CD14-positive monocyte (primary cell): Measurements from ENCODE around the gene ELF1. TPM values are rescaled to one million over a fixed set of nuclear protein-coding genes. Genes with fewer than 3 reads are reported as not detected.

ENCODE experiments used
- DNase-seq, 3 donors: peaks; one replicate each; pipeline ENCODE4 v3.0.0-alpha.2; 2011 to 2022
- H2AFZ ChIP-seq: 2 replicates; pipeline ENCODE4 v1.6.0; 2012; ENCODE audit warnings: mild to moderate bottlenecking, low read depth, low read length, inconsistent platforms; ENCODE audit not compliant: insufficient read depth, poor library complexity, severe bottlenecking
- H3K27ac ChIP-seq, 2 donors: 1 replicate in 1 of 2; 2 replicates in 1 of 2; pipeline ENCODE4 v1.5.1; 2012 to 2013; ENCODE audit warnings: low read length in 2 of 2, control low read depth in 1 of 2, inconsistent platforms in 1 of 2, low read depth in 1 of 2, mild to moderate bottlenecking in 1 of 2
- H3K27me3 ChIP-seq, 2 donors: one replicate each; pipeline versions ENCODE4 v1.6.0 to v1.6.1; 2011 to 2013; ENCODE audit warnings: low read length in 2 of 2; ENCODE audit not compliant: control insufficient read depth in 2 of 2, insufficient read depth in 2 of 2
- H3K36me3 ChIP-seq, 2 donors: replicated peaks in 1 of 2; 1 replicate in 1 of 2; 2 replicates in 1 of 2; pipeline versions ENCODE4 v1.5.1 to v1.6.1; 2012 to 2013; ENCODE audit warnings: low read length in 2 of 2, control low read depth in 1 of 2, inconsistent platforms in 1 of 2, mild to moderate bottlenecking in 1 of 2; ENCODE audit not compliant: insufficient read depth in 2 of 2, control insufficient read depth in 1 of 2
- H3K4me1 ChIP-seq, 2 donors: 1 replicate in 1 of 2; 2 replicates in 1 of 2; pipeline versions ENCODE4 v1.5.1 to v1.6.1; 2012 to 2013; ENCODE audit warnings: low read length in 2 of 2, control low read depth in 1 of 2, inconsistent platforms in 1 of 2, mild to moderate bottlenecking in 1 of 2, moderate library complexity in 1 of 2; ENCODE audit not compliant: insufficient read depth in 2 of 2, control insufficient read depth in 1 of 2
- H3K4me2 ChIP-seq: replicated peaks from 2 replicates; pipeline ENCODE3; 2012; ENCODE audit warnings: low read length, moderate library complexity, mild to moderate bottlenecking; ENCODE audit not compliant: poor library complexity, severe bottlenecking; ENCODE audit errors: extremely low read depth
- H3K4me3 ChIP-seq, 3 experiments: fragments of 200-600 bp in 1 of 3; sonication (generic) in 1 of 3; replicated peaks in 1 of 3; 1 replicate in 2 of 3; 2 replicates in 1 of 3; pipeline ENCODE4 v1.5.1; 2011 to 2013; ENCODE audit warnings: low read length in 3 of 3, mild to moderate bottlenecking in 3 of 3, control low read depth in 2 of 3, low read depth in 2 of 3, inconsistent platforms in 1 of 3, moderate library complexity in 1 of 3
- H3K79me2 ChIP-seq: 2 replicates; pipeline ENCODE4 v1.6.0; 2012; ENCODE audit warnings: mild to moderate bottlenecking, control low read depth, inconsistent platforms, low read length, moderate library complexity; ENCODE audit not compliant: insufficient read depth
- H3K9ac ChIP-seq: 2 replicates; pipeline ENCODE4 v1.6.0; 2017; ENCODE audit warnings: low read length, mild to moderate bottlenecking; ENCODE audit not compliant: insufficient read depth, poor library complexity, severe bottlenecking
- H3K9me3 ChIP-seq, 2 donors: replicated peaks in 1 of 2; 1 replicate in 1 of 2; 2 replicates in 1 of 2; pipeline versions ENCODE4 v1.5.1 to v1.6.1; 2012 to 2013; ENCODE audit warnings: low read length in 2 of 2, control low read depth in 1 of 2; ENCODE audit not compliant: control insufficient read depth in 1 of 2, insufficient read depth in 1 of 2
- H4K20me1 ChIP-seq: 2 replicates; pipeline ENCODE4 v1.6.0; 2012; ENCODE audit warnings: mild to moderate bottlenecking, low read length, control low read depth, moderate library complexity; ENCODE audit not compliant: insufficient read depth
- H3K27ac Mint-ChIP-seq, 7 donors: one replicate each; pipeline ENCODE4 v1.8.0; 2020; ENCODE audit warnings: mild to moderate bottlenecking in 7 of 7, mixed read lengths in 7 of 7, moderate library complexity in 6 of 7, inconsistent platforms in 2 of 7
- H3K27me3 Mint-ChIP-seq, 3 donors: one replicate each; pipeline ENCODE4 v1.8.0; 2021 to 2022; ENCODE audit warnings: low read depth in 3 of 3, mild to moderate bottlenecking in 3 of 3, mixed read lengths in 3 of 3, moderate library complexity in 3 of 3, inconsistent platforms in 1 of 3
- H3K36me3 Mint-ChIP-seq, 2 donors: one replicate each; pipeline ENCODE4 v1.8.0; 2020; ENCODE audit warnings: mixed read lengths in 2 of 2, inconsistent platforms in 1 of 2, mild to moderate bottlenecking in 1 of 2
- H3K4me1 Mint-ChIP-seq: one replicate; pipeline ENCODE4 v1.8.0; 2020; ENCODE audit warnings: mild to moderate bottlenecking, mixed read lengths
- H3K4me3 Mint-ChIP-seq, 2 donors: one replicate each; pipeline ENCODE4 v1.8.0; 2020; ENCODE audit warnings: mild to moderate bottlenecking in 2 of 2, mixed read lengths in 2 of 2, moderate library complexity in 1 of 2
- H3K9me3 Mint-ChIP-seq, 7 donors: one replicate each; pipeline ENCODE4 v1.8.0; 2020 to 2022; ENCODE audit warnings: mixed read lengths in 7 of 7, mild to moderate bottlenecking in 6 of 7, moderate library complexity in 6 of 7, inconsistent platforms in 2 of 7
- CTCF ChIP-seq: fragments of 200-600 bp; IDR thresholded peaks from one replicate; pipeline ENCODE4 v1.8.0; 2022; ENCODE audit warnings: antibody characterized with exemption, mild to moderate bottlenecking
- WGBS: methylation state at CpG from one replicate; pipeline ENCODE4 v1.1.5; 2013; ENCODE audit warnings: missing lambda C conversion rate; ENCODE audit not compliant: insufficient coverage; 5-methylcytosine and 5-hydroxymethylcytosine counted together
- intact Hi-C, 2 donors: fragments of 100-400 bp; cut with micrococcal nuclease; formaldehyde crosslinking; loops; one replicate each; pipeline versions ENCODE4 v1.15.0 to v1.15.1; 2023
- polyA plus RNA-seq, 3 donors: library from polyadenylated mRNA; depleted of rRNA in 1 of 3; unstranded in 2 of 3; stranded (reverse) in 1 of 3; fragments of 300-500 nt in 2 of 3; fragments of >200 nt in 1 of 3; fragmentation: Illumina TruSeq in 2 of 3; gene quantifications; 1 replicate in 2 of 3; 2 replicates in 1 of 3; pipeline ENCODE4 v1.2.3, GENCODE V29; 2012 to 2021

The ELF1 gene
- polyA plus RNA-seq, 3 donors, result 63.1 to 83.3 (median 83.3) TPM

- H3K9ac ChIP-seq, result no peak overlapping the region
- no peak overlapping the region for H2AFZ ChIP-seq
- H4K20me1 ChIP-seq, result peaks cover 22% of the 10 kb centered on the region
- H3K27me3 ChIP-seq, result no peaks in the 10 kb centered on the region
- no peaks in the 10 kb centered on the region for H3K9me3 ChIP-seq
- H3K27ac ChIP-seq, result no peak overlapping the region
- intact Hi-C loops, result loop anchor here in 1 of 2 donors (10.0 kb wide), 1 partner anchor 149 kb away; the partner anchor contains the start of gene MRPS31
- Mint-ChIP-seq H3K9me3 (peaks cover 0 to 4% (median 3%) of the 10 kb centered on the region in 7 donors), H3K27me3 (peaks cover 0 to 2% (median 0%) of the 10 kb centered on the region in 3 donors), H3K4me3 (no peak overlapping the region), H3K27ac (peak overlapping the region in 1 of 7 donors; percentile 36), H3K4me1 (peaks cover 18% of the 10 kb centered on the region), H3K36me3 (peaks cover 4 to 24% of the 10 kb centered on the region in 2 donors)
- peaks cover 11 to 18% of the 10 kb centered on the region in 2 donors for H3K4me1 ChIP-seq
- no peak for TF ChIP-seq CTCF
- H3K4me2 ChIP-seq, result no peak overlapping the region
- H3K4me3 ChIP-seq, result no peak overlapping the region
- peaks cover 22% of the 10 kb centered on the region for H3K79me2 ChIP-seq
- DNase-seq, result no peak
- H3K36me3 ChIP-seq, result peaks cover under 1 to 11% of the 10 kb centered on the region in 2 donors
These were observed 95.2 kb downstream of the ELF1 start for GRCh38 chr13:40923867-40924266.

GRCh38 chr13:40922437-40923040, 96.6 kb downstream of the ELF1 start:
- H3K27ac Mint-ChIP-seq, result peak overlapping the region in 4 of 7 donors; percentile 43 to 68 (median 58)
- WGBS, result 84% methylated on average over 15 of the region's 28 CpGs
- Histone ChIP-seq H3K4me3 (no peak overlapping the region), H3K36me3 (no peaks in the 10 kb centered on the region), H3K27ac (no peak overlapping the region), H3K9ac (no peak overlapping the region), H3K4me1 (peaks cover 11 to 18% of the 10 kb centered on the region in 2 donors), H3K27me3 (no peaks in the 10 kb centered on the region), H4K20me1 (peaks cover 9% of the 10 kb centered on the region), H3K9me3 (no peaks in the 10 kb centered on the region), H2AFZ (no peak overlapping the region), H3K79me2 (peaks cover 34% of the 10 kb centered on the region), H3K4me2 (no peak overlapping the region)
- intact Hi-C loops, result loop anchor here in 1 of 2 donors (10.0 kb wide), 1 partner anchor 148 kb away; the partner anchor contains the start of gene MRPS31
- H3K4me1 Mint-ChIP-seq, result peaks cover 21% of the 10 kb centered on the region
- peaks cover 0 to 4% (median 3%) of the 10 kb centered on the region in 7 donors for H3K9me3 Mint-ChIP-seq
- TF ChIP-seq CTCF, result no peak
- DNase-seq, result no peak
- H3K36me3 Mint-ChIP-seq, result peaks cover 0 to 13% of the 10 kb centered on the region in 2 donors
- peaks cover 0 to 2% (median 0%) of the 10 kb centered on the region in 3 donors for H3K27me3 Mint-ChIP-seq
- H3K4me3 Mint-ChIP-seq, result peak overlapping the region; percentile 35 to 58
